AG10803 (cell line): ENCODE measurements around the gene PIGX.

Experiments
- DNase-seq: peaks from one replicate; pipeline ENCODE4 v3.0.0; 2010; ENCODE audit warnings: low read depth
- H3K4me3 ChIP-seq: 2 replicates; pipeline ENCODE4 v1.5.1; 2011; ENCODE audit warnings: mild to moderate bottlenecking, low read length, control low read depth
- TF ChIP-seq, protein P1 (sequence below): conservative IDR thresholded peaks from 2 replicates; pipeline ENCODE4 v1.5.1; 2011; ENCODE audit warnings: mild to moderate bottlenecking, low read length, control low read depth, inconsistent platforms

Gene PIGX

DNA sequence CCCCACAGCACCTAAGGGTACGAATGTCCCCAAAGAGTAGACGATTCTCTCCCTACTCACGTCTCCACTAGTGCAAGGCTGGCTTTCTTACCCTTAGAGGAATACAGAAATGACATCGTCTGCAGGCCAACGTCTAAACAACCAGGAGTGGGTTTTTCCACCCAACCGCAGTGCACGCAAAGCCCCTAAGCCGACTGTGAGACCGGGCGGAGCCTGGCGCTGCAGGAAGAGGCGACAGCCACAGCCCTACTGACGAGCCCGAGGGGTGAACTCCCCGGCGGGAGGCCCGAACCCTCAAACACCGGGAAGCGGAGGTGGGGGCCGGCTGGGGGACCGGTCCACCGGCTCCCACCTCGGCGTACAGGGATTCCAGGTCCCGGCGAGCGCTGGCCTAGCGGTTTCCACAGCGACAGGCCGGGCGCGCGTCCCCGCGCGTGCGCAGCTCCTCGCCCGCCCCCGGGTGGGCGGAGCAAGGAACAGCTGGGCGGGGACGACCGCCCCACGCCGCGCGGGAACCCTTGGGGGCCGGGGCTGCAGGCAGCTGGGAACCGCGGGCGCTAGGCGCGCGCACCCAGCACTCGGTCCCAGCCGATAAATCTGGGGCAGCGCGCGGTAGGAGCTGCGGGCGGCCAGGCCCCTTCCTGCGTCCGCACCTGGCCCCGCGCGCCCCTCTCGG, at the start of gene PIGX, which contains the start of gene CEP19:
PIGX (plus strand) TSS at position 540 of the 676 bp plus-strand sequence.
CEP19 (minus strand) TSS at position 413 of the 676 bp plus-strand sequence. CDS start 3,593 bp downstream, outside the sequence.
- TF ChIP-seq, protein P1, sequence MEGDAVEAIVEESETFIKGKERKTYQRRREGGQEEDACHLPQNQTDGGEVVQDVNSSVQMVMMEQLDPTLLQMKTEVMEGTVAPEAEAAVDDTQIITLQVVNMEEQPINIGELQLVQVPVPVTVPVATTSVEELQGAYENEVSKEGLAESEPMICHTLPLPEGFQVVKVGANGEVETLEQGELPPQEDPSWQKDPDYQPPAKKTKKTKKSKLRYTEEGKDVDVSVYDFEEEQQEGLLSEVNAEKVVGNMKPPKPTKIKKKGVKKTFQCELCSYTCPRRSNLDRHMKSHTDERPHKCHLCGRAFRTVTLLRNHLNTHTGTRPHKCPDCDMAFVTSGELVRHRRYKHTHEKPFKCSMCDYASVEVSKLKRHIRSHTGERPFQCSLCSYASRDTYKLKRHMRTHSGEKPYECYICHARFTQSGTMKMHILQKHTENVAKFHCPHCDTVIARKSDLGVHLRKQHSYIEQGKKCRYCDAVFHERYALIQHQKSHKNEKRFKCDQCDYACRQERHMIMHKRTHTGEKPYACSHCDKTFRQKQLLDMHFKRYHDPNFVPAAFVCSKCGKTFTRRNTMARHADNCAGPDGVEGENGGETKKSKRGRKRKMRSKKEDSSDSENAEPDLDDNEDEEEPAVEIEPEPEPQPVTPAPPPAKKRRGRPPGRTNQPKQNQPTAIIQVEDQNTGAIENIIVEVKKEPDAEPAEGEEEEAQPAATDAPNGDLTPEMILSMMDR: no peak
- peak within 1 kb of the TSS; percentile 89 for H3K4me3 ChIP-seq
- peak; percentile 79 for DNase-seq

DNA sequence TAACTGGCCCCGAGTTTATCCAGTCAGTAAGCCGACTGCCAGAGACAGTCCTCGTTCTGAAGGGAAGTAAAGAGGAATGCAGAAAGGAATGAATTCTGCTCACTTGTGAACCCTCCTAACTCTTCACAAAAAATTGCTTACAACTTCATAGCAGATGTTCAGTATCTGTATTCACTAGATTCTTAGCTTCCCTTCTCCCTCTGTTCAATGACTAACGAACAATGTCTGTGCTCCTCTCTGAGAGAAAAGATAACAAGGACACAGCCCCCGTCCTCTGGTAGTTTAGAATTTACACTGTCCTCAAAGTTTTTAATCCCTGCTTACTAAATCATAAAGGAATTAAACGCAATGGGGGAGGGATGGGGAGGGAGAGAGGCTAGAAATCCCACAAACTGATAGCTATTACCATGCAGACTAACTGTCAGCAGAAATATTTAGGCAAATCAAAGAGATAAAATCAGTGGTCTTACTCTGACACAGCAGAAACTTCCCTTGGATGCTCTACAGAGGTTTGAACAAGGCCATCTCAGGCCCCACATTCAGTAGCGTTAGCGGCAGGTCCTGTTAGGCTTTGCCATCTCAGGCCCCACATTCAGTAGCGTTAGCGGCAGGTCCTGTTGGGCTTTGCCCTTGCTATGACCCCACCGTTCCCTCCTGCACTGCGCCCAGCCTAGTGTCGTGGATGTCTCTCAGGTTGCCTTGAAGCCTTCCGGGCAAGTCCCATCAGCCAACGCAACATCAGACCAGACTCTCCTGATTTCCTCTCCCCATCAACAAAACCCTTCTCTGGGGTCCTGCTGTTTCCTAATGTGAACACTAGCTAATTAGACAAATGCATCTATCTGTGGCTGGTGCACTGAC, 49.2 kb upstream of the PIGX start:
- DNase-seq: peak; percentile 57
- H3K4me3 ChIP-seq: no peak overlapping the region
- TF ChIP-seq, protein P1: no peak

DNA sequence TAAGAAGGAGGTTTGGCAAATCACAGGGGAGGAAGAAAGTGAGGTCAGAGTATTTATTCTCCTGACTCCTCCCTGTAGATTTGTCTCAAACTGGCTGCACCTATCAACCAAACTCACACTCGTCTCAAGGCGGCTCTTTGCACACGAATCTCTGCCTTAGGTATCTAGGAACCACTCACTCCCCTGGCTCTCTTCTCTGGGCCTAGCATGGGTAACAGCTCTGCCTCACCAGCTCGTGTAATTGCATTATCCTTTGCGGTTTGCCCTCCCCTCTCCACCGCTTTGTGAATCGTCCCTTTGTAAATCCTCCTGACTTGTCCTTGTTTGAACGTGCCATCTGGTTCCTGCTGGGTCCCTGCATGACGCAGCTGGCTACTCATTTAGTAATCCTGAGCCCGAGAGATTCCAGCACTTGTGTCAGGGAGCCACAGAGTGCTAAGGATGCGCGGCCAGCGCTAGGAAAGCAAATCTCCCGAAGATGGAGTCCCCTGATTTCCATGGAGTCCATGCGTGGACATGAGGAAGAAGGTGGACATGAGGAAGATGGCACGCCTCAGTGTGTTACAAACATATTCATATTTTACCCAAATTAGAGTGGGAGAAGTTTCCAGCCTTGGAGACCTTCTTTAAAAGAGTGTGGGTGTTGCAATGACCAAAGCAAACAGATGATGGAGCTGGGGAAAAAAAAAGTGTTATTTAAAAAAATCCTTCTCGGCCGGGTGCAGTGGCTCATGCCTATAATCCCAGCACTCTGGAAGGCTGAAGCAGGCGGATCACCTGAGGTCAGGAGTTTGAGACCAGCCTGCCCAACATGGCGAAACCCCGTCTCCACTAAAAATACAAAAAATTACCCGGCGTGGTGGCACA, 45.9 kb upstream of the PIGX start:
- peak; percentile 78 for DNase-seq
- TF ChIP-seq, protein P1: no peak
- no peak overlapping the region for H3K4me3 ChIP-seq

DNA sequence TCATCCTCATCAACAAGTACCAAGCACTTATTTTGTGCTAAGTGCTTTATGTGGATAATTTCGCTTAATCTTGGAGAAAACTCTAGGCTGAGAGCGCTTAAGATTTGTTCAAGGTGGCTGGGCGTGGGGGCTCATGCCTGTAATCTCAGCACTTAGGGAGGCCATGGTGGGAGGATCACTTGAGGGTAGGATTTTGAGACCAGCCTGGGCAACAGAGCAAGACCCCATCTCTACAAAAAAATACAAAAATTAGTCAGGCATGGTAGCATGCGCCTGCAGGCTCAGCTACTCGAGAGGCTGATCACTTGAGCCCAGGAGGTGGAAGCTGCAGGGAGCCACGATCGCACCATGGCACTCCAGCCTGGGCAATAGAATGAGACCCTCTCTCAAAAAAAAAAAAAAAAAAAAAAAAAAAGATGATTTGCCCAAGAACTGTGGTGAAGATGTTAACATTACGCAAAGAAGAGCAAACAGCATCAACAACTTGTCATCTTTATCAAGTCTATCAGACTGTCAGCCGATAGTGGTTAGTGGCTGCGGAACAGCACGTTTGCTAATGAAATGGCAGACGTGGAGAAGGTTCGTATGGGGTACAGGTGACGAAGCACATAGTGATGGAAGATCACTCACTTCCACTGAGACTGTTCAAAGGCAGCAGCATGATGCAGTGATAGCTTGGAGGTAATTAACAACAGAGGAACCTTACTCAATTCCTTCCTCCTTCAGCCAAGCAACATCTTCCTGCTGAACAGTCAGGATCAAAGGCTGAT, 44.9 kb upstream of the PIGX start:
- no peak overlapping the region for H3K4me3 ChIP-seq
- no peak for DNase-seq
- TF ChIP-seq, protein P1: no peak

DNA sequence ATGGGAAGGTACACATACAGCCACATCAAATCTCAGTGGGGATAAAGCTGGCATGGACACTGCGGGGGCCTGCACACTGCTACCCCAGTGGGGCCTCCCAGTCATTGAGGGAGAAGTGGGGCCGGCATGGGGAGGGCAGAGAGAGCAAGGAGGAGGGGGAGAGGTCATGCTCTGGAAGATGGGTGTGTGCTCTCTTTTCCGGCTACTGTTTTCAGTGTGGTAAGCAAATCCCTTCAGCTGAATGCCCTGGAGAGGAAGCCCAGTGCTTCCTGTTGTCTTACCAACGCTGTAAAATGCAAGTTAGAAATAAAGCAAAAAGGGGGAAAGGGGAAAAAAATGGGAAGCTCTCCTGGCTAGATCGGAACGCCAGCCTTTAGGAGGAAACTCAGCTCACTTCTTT, 41.8 kb upstream of the PIGX start:
- H3K4me3 ChIP-seq: no peak overlapping the region
- no peak for DNase-seq
- TF ChIP-seq, protein P1: no peak

DNA sequence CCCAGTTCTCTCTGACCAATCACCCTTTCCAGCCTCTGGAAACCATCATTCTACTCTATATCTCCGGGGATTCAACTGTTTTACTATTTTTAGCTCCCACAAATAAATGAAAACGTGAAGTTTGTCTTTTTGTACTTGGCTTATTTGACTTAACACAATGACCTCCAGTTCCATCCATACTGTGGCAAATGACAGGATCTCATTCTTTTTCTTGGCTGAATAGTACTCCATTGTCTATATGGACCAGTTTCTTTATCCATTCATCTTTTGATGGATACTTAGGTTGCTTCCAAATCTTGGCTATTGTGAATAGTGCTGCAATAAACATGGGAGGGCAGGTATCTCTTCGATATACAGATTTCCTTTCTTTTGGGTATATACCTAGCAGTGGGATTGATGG, 38.5 kb upstream of the PIGX start:
- H3K4me3 ChIP-seq: no peak overlapping the region
- TF ChIP-seq, protein P1: no peak
- no peak for DNase-seq
